WTC11 (cell line): ENCODE measurements around the gene NRG3.

Experiments used
- ARID4B ChIP-seq: sonication (generic); formaldehyde crosslinking; IDR thresholded peaks from 2 replicates; pipeline ENCODE4 v1.8.0; 2023; ENCODE audit warnings: missing genetic modification reagents, mild to moderate bottlenecking, borderline replicate concordance
- CBFB ChIP-seq: sonication (generic); formaldehyde crosslinking; IDR thresholded peaks from 2 replicates; pipeline ENCODE4 v1.8.1; 2022; ENCODE audit warnings: mild to moderate bottlenecking, low read depth, missing genetic modification reagents
- CREB1 ChIP-seq: sonication (generic); formaldehyde crosslinking; IDR thresholded peaks from 2 replicates; pipeline ENCODE4 v1.8.0; 2023; ENCODE audit warnings: mild to moderate bottlenecking, missing genetic modification reagents
- CTCF ChIP-seq: fragments of 200-600 bp; IDR thresholded peaks from 2 replicates; pipeline ENCODE4 v1.8.0; 2022; ENCODE audit warnings: antibody characterized with exemption
- ELF4 ChIP-seq: sonication (generic); formaldehyde crosslinking; IDR thresholded peaks from 2 replicates; pipeline ENCODE4 v1.8.1; 2022; ENCODE audit warnings: low read depth, mild to moderate bottlenecking, moderate library complexity, missing genetic modification reagents
- ESRRA ChIP-seq: sonication (generic); formaldehyde crosslinking; IDR thresholded peaks from 2 replicates; pipeline ENCODE4 v1.8.1; 2022; ENCODE audit warnings: mild to moderate bottlenecking, missing genetic modification reagents, borderline replicate concordance
- FOXP4 ChIP-seq: sonication (generic); formaldehyde crosslinking; IDR thresholded peaks from 2 replicates; pipeline ENCODE4 v1.8.0; 2022; ENCODE audit warnings: mild to moderate bottlenecking, missing genetic modification reagents
- MAX ChIP-seq: sonication (generic); formaldehyde crosslinking; IDR thresholded peaks from 2 replicates; pipeline ENCODE4 v1.8.0; 2022; ENCODE audit warnings: mild to moderate bottlenecking, missing genetic modification reagents
- MLX ChIP-seq: sonication (generic); formaldehyde crosslinking; IDR thresholded peaks from 2 replicates; pipeline ENCODE4 v1.8.1; 2023; ENCODE audit warnings: mild to moderate bottlenecking, missing genetic modification reagents, moderate library complexity
- TF ChIP-seq, protein P1 (sequence below): sonication (generic); formaldehyde crosslinking; IDR thresholded peaks from 2 replicates; pipeline ENCODE4 v1.8.0; 2023; ENCODE audit warnings: missing genetic modification reagents

DNA sequence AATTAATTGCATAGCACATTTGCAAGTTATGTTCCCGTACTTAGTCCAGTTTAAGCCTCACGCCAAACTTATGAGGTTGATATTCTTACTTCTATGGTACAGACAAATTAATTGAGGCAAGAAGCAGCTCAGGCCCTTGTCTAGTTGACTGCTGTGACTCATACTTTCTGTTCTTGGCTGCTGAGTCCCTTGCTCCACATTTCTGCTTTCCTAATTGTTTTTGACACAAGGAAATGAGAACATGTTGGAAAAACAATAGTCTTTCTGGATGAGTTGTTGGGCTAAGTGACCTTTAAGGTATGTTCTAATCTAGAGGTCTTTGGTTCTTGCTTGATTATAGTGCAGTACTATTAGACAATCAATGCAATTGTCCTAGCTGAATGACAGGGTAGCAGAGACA, 331.8 kb downstream of the NRG3 start:
- TF ChIP-seq CTCF (no peak), FOXP4 (CRISPR knock-in tag) (no peak), ARID4B (CRISPR knock-in tag) (no peak), ESRRA (CRISPR knock-in tag) (no peak), ELF4 (CRISPR knock-in tag) (no peak), MAX (CRISPR knock-in tag) (no peak), MLX (CRISPR knock-in tag) (no peak), CREB1 (CRISPR knock-in tag) (no peak), CBFB (CRISPR knock-in tag) (no peak)
- TF ChIP-seq, protein P1, sequence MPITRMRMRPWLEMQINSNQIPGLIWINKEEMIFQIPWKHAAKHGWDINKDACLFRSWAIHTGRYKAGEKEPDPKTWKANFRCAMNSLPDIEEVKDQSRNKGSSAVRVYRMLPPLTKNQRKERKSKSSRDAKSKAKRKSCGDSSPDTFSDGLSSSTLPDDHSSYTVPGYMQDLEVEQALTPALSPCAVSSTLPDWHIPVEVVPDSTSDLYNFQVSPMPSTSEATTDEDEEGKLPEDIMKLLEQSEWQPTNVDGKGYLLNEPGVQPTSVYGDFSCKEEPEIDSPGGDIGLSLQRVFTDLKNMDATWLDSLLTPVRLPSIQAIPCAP (CRISPR knock-in tag), result no peak
